GM21737 (cell line): ENCODE data around the gene HAUS3.

Source experiments
- ATAC-seq: cut with Tn5 transposase; IDR thresholded peaks from one replicate; pipeline ENCODE4 v1.9.1; 2021; ENCODE audit warnings: mild to moderate bottlenecking, moderate library complexity; ENCODE audit not compliant: unreplicated experiment

Gene HAUS3

DNA sequence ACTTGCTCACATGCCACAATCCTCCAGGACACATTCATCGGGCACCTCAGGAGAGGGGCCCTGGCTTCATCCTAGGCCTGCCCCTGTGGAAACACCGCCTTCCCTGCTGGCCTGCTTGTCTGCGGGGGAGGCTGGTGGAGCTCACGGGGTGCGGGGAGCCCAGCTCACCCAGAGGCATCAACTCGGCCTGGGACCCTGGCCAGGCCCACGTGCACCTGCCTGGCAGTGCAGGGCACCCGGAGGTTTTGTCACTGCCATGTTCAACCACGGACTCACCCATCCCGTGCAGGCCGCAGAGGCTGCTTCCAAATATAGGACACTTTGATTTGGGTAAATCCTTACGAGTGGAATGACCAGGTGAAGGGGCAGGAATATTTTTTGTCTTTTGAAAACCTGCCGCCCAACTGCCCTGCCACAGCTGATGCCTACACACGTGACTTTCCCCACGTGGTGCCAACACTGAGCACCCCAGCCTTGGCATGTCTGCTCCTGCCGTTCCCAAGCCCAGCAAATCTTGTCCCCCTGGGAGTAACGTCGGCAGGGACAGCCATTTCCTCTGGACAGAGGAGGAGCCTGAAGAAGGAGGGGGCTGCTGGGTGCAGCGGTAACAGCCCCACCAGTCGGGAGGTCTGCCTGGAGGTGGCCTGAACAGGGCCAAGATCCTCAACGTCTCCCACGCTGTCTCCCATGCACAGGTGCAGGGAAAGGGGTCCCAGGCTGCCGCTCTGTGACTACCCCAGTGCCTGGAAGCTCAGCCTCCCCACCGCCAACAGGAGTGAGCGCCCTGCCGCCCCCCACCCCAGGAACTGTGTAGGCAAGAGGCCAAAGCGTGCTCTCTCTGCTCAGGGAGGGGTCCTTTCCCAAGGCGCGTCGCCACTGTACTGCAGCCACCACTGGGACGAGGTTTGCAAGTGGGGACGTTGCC, 11.5 kb upstream of the HAUS3 start:
- ATAC-seq, result no peak

DNA sequence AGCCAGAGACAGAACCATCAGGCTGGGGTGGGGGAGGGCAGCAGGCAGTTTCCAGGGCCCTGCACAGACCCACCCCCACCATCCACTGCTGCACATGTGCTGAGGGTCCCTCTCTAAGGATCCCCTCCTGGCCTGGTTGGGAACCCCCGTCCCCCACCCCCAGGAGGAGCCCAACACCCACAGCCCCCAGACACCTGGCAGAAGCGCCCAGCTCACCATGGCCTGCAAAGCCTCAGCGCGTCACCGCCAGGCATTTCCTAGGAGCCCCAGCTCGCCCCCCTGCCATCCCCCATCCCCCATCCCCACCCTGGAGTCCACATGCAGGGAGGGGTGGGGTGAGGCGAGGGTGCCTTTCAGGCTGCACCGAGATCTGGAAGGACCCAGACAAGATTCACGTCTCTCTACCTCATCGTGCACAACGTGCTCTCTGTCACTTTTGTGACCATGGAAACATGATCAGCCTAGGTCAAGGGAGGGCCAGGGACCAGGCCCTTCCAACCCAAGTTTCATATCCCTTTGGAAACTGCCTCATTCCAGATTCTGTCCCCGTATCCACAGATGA, 10.7 kb upstream of the HAUS3 start:
- no peak for ATAC-seq

DNA sequence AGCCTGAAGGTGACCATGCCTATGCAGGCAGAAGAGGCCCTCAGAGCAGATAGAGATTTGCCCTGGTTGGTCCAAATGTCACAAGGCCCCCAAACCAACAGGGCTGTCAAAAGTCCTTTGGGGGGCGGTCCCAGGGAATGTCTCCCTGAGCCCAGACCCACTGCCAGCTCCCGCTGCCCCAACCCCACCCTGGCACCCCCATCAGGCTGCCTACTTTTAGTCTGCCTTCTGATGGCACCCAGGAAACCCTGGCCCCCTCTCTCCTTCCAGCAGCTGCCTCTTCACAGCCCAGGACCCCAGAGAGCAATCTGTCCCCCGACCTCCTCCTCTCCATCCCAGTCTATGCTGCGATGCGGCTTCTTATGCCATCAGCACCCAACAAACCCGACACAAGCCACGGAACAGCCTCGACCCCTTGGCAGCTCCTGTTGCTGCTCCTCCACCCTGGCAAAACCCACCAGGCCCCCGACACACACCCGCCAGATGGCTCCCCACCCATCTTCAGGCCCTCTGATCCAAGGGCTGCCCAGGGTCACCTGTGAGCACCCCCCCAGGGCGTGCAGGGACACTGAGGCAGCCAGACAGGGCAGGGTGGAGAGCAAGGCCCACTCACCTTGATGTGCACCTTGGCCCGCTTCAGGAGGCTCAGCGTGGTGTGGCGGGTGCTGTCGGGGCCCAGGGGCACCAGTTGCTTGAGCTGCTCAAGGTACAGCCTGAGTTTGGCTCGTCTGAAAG, 10.0 kb upstream of the HAUS3 start:
- no peak for ATAC-seq

DNA sequence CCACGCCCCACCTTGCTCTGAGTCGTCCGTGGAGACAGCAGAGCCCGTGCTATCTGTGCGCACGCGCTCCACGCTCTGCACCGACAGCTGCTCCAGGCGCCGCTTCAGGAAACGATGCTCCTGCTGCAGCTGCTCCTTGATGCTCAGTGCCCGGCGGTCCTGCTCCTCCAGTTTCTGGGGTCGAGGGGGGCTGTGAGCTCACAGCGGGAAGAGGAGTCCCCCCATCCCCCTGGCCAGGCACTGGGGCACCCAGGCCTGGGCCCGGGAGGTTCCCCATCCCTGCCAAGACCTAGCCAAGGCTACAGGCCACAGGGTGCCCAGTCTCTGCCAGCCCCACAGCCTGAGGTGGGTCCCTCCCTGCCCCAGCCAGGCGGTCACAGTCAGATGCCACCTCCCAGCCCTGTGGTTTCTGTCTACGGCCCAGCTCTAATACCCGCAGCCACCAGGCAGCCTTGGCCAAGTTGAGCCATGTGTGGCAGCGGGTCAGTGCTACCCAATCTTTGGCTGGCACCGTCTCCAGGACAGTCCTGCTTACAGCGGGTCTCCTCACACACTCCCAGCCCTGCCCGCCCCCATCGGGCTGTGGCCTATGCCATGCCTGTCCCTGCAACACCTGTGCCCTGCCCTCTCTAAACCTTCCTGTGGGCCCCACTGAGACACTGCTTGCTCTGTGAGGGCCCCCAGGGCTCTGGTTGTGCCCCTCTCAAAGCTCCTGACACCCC, 9.3 kb upstream of the HAUS3 start:
- ATAC-seq, result no peak

GRCh38 chr4:2250357-2251072, 8.6 kb upstream of the HAUS3 start:
- ATAC-seq, result no peak

GRCh38 chr4:2249526-2250356, 7.8 kb upstream of the HAUS3 start:
- no peak for ATAC-seq

DNA sequence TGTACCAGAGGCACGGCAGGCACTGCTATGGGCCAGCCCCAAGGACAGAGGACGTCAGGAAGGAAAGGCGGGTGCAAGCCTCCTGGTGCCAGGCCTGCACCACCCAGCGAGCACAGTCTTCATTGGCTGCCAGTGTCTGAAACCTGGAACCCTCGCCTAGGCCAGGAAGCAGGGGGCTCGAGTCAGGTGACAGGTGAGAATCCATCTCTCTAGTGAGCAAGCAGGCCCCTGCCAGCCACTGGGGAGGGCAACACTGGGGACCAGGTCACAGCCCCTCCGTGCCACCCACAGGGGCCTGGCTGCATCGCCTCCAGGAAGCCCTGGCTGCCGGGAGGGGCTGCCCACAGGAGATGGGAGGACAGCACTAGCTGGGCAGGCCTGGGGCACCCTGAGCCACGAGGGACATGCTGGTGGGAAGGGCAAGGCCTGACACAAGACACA, 6.9 kb upstream of the HAUS3 start:
- ATAC-seq, result no peak

GRCh38 chr4:2248044-2248780, 6.3 kb upstream of the HAUS3 start:
- no peak for ATAC-seq

DNA sequence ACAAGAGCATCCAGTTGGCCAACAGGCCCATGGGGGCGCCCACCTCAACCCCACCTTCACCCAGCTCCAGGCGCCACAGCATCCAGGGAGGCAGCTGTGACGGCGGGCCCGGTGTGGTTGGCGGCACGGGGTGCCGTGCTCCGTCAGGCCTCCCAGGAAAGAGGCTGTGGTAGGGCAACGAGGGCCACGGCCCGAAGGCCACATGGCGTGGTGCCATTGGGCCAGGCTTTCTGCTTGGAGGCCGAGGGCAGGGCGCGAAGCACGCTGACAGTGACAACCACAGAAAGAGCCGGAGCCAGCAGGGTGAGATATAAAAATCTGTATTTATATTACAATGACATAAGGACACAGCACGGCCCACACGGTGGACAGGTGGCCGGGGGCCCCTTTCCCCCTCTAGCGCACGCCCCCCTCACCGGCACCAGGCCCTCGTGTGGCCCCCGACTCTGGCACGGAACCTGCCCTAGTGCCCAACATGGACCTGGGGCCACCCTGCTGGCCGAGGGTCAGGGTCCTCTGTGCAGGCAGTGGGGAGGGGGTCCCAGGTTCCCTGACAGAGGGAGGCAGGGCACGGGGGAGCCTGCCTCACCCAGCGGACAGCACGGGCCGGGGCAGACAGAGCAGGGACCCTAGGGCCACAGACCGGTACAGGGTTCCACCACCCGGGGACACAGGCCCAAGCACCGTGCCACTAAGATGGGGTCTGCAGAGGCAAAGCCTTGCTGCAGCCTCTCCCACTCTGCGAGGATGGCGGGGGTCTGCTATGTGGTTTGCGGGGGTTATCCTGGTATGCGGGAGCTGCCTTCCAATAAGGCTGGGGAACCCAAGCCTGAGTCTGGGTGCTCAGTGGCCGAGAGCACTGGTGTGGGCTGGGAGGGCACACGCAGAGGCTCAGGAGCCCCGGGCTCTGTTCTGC, 5.5 kb upstream of the HAUS3 start:
- no peak for ATAC-seq

DNA sequence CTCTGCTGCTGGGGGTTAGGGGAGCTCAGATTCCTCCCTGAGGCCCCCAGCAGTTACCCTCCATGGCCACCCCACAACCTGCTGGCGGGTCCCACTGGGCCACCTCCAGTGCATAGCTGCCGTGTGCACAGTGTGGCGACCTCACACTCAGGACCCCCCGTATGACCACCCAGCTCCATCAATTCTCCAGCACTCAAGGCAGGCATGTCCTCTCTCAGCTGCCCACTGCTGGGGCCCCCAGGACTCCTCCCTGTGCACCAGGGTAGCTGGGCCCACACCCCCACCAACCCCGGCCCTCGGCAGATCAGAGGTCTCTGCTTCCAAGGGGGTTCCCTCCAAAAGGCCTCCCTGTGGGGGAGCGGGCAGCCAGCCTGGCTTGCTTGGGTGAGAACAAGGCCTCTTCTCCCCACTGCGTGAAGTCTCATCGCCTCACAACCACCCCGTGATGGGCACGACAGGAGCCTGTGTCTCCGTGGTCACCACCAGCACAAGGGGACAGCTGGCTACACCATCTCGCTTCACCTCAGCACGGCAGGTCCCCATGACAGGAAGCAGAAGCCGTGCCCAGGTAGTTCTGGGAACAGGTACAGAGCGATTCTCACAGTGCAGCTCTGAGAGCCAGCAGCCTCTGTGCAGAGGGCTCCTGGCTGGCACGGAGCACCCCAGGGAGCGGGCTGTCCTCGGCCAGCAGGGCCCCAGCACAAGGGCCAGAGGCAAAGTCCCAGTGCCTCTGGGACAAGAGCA, 4.6 kb upstream of the HAUS3 start:
- no peak for ATAC-seq

- no peak for ATAC-seq
Observed at GRCh38 chr4:2245787-2246275, 3.9 kb upstream of the HAUS3 start.

DNA sequence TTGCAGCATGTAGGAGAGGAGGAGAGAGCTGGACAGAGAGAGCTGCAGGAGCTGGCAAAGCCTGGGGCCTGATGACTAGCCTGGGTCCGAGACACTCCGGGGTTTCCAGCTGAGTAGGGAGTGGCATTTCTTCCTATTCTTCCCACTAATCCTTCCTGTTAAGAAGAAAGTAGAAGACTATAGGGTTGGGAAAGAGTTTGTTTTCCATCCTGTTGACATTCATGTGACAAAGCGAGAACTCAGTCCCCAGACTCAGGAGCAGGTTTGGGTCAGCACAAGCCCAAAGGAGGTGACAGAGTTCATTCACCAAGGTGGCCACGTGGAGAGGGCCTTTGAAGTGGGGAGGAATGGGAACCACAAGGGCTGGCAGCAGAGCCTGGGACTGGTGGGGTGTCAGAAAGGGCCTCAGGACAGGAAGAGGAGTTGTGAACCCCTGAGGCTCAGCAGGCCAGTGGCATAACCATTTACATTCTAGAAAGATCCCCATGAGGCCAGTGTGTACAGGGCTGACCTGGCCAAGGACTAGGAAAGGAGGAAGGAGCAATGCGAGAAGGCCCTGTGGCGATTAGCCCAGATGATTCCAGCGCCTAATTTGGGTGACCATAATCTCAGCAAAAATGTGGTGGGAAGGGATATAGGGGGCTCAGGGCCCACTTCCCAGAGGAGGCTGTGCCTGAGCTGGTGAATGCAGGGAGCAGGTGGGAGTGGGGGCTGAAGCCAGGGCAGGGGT, 3.3 kb upstream of the HAUS3 start:
- no peak for ATAC-seq

DNA sequence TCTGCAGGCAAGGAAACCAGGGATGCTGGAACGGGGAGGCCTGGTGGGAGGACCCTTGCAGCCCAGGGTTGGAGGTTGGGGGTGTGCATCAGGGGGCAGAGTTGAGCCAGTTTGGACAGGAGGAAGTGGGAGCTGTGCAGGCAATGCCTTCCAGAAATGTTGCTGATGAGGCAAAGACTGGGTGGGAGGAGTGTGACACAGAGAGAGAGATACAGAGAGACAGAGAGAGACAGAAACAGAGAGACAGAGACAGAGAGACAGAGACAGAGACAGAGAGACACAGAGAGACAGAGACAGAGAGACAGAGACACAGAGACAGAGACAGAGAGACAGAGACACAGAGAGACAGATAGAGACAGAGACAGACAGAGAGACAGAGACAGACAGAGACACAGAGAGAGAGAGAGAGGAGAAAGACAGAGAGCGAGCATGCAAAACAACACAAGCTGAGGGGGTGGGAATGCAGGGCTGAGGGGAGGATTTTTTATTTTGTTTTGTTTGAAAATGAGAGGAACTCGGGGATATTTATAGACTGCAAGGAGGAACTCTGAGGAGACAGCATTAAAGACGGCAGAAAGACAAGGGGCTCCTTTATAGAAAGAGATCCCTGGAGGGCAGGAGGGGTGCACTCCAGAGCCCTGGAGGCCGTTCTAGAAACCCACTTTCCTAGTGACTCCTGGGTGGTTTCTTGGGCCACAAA, 1.9 kb upstream of the HAUS3 start:
- ATAC-seq, result no peak

DNA sequence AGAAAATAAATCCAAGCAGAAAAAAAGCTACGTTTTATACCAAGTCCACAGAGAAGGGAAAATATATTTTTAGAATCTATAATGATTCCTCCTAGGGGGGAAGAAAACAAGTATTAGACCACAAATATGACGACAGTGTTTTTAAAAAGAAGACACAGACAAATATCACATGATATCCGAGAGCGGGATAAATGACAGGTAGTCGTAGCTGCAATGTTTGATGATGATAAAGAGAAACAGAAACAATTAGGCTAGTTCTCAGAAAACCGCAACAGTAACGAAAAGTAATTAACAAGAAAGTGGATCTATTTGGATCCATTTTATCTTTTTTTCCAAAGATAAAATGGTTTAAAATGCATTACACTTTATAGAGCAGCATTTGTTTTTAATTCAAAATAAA, 918 bp downstream of the HAUS3 start:
- no peak for ATAC-seq

- no peak for ATAC-seq
Observed at GRCh38 chr4:2236944-2237666, 4.8 kb downstream of the HAUS3 start.
